A549 (cell line): Measurements from ENCODE around the gene CD151.
A peak's percentile ranks its signal among the peaks of the same experiment; 100 is the strongest.

ENCODE experiments used
- EP300 ChIP-seq, 2 experiments: fragments of >200 bp; sonication (Bioruptor Twin); formaldehyde crosslinking; IDR thresholded peaks; 2 replicates in 1 of 2; 3 replicates in 1 of 2; pipeline ENCODE4 v1.6.1; 2016 to 2017
- FOSL2 ChIP-seq, 2 experiments: fragments of 450-650 bp in 1 of 2; fragments of >200 bp in 1 of 2; sonication (Bioruptor Twin) in 1 of 2; formaldehyde crosslinking; IDR thresholded peaks; 2 replicates each; pipeline versions ENCODE4 v1.5.0 to v1.6.1; 2016 to 2020; ENCODE audit warnings: mild to moderate bottlenecking in 1 of 2, moderate library complexity in 1 of 2
- ZSCAN20 ChIP-seq: fragments of 250-450 bp; sonication (Bioruptor Pico); IDR thresholded peaks from 2 replicates; pipeline ENCODE4 v1.8.0; 2022; ENCODE audit warnings: mild to moderate bottlenecking, moderate library complexity

GRCh38 chr11:831118-831864 lies 1.5 kb upstream of the CD151 start:
- no peak for TF ChIP-seq ZSCAN20 (CRISPR knock-in tag)
- TF ChIP-seq EP300 (IDR thresholded peaks at IDR 0.05) = no peak
- TF ChIP-seq FOSL2 (IDR thresholded peaks at IDR 0.05) = no peak
- peak; percentile 48 for TF ChIP-seq FOSL2 (CRISPR knock-in tag; IDR thresholded peaks at IDR 0.05)
